Right lobe of liver (tissue), 6 donors: ENCODE results near the gene SIRT2. TPM values are rescaled to one million over a fixed set of nuclear protein-coding genes. Genes with fewer than 3 reads are reported as not detected.

Source experiments
- ATAC-seq, 4 donors: fragments of 200-7000 bp; cut with Tn5 transposase; one replicate each; pipeline ENCODE4 v1.9.1; 2020; ENCODE audit warnings: mild to moderate bottlenecking in 4 of 4, moderate library complexity in 4 of 4
- DNase-seq, 3 donors: peaks; one replicate each; pipeline ENCODE4 v3.0.0-alpha.2; 2020
- H3K27ac ChIP-seq, 3 donors: fragments of 200-600 bp; one replicate each; pipeline ENCODE4 v1.8.0; 2022
- H3K27me3 ChIP-seq, 2 donors: fragments of 200-600 bp; one replicate each; pipeline ENCODE4 v1.8.0; 2022
- H3K36me3 ChIP-seq, 4 donors: fragments of 200-600 bp; sonication (generic) in 1 of 4; one replicate each; pipeline versions ENCODE4 v1.5.1 to v1.8.0; 2017 to 2022; ENCODE audit warnings: control low read depth in 1 of 4
- H3K4me1 ChIP-seq, 4 donors: fragments of 200-600 bp; sonication (generic) in 1 of 4; one replicate each; pipeline versions ENCODE4 v1.5.1 to v1.8.0; 2017 to 2022; ENCODE audit warnings: control low read depth in 1 of 4
- H3K4me3 ChIP-seq, 3 donors: fragments of 200-600 bp; one replicate each; pipeline ENCODE4 v1.8.0; 2022
- H3K9me3 ChIP-seq, 4 donors: fragments of 200-600 bp; sonication (generic) in 1 of 4; one replicate each; pipeline versions ENCODE4 v1.5.1 to v1.8.0; 2017 to 2022; ENCODE audit warnings: control low read depth in 1 of 4
- POLR2A ChIP-seq: fragments of 450-650 bp; IDR thresholded peaks from one replicate; pipeline ENCODE4 v1.6.1; 2017; ENCODE audit warnings: antibody characterized with exemption, mild to moderate bottlenecking
- WGBS: methylation state at CpG from one replicate; pipeline ENCODE4 v1.1.6; 2018; ENCODE audit warnings: low coverage, low lambda C conversion rate; ENCODE audit not compliant: insufficient coverage; ENCODE audit errors: missing lambda C conversion rate; 5-methylcytosine and 5-hydroxymethylcytosine counted together
- intact Hi-C, 2 donors: fragments of 100-400 bp; cut with DNase I; formaldehyde crosslinking; loops; one replicate each; pipeline versions ENCODE4 v1.11.2 to v1.14.1; 2022
- total RNA-seq, 6 experiments: library from RNA; depleted of rRNA in 2 of 6; stranded (reverse); fragments of >200 nt in 2 of 6; fragmentation: NEBNext Ultra II Directional in 3 of 6; extraction: Animal tissue kit (Norgen Biotek cat#: 25700) in 3 of 6; gene quantifications; one replicate each; pipeline versions ENCODE4 v1.1.0 to v1.2.4, GENCODE V29; 2016 to 2023
- TF ChIP-seq, protein P1 (sequence below), 4 donors: fragments of 200-600 bp in 3 of 4; fragments of 450-650 bp in 1 of 4; IDR thresholded peaks; one replicate each; pipeline versions ENCODE4 v1.5.1 to v1.8.0; 2016 to 2022; ENCODE audit warnings: antibody characterized with exemption in 4 of 4, mild to moderate bottlenecking in 2 of 4
- donor health status: DM: no; HTN: yes; CAD: no.
- donor health status: DM: no; HTN: no; CAD: no.
- donor health status: DM: no; HTN: no; CAD: no.
- donor health status: DM: no; HTN: yes; CAD: no.
- donor health status: DM: no; HTN: yes; CAD: no.

SIRT2 gene
- total RNA-seq, 6 experiments from 2014 or later, result 28.6 to 62.0 (median 32.5) TPM

DNA sequence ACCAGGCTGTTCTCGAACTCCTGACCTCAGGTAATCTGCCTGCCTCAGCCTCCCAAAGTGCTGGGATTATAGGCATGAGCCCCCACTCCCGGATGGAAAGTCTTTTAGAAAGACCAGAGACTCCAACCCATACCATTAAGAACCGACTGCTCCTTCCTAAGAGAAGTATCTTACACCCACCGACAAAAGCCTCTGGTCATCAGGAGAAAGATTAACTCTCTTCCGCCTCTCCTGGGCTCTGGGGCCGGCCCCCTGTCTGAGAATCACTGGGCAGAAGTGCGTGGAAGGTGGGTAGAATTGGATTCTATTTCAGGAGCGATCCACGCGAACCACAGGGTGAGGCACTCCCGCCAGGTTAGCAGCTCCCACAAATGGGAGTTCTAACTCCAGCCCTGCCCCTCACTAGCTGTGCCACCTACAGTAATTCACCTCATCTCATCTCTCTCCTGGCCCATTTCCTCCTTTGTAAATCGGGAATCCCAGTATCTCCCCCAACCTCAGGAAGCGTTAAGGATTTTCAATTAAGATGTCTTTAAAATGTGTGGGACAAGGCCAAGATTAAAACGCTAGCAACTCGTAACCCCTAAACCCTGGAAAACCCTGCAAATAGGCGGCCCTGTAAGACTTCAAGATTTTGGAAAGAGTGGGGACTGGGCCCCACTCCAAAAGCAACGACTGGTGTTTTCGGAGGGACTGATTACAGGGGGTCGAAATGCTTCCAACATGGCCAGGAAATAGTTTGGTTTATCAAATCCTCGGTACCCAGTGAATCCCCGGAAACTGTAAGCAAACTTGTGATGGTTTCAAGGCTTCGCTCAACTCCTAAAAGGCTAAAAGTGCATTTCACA lies 50.9 kb downstream of the SIRT2 start:
- TF ChIP-seq, protein P1, sequence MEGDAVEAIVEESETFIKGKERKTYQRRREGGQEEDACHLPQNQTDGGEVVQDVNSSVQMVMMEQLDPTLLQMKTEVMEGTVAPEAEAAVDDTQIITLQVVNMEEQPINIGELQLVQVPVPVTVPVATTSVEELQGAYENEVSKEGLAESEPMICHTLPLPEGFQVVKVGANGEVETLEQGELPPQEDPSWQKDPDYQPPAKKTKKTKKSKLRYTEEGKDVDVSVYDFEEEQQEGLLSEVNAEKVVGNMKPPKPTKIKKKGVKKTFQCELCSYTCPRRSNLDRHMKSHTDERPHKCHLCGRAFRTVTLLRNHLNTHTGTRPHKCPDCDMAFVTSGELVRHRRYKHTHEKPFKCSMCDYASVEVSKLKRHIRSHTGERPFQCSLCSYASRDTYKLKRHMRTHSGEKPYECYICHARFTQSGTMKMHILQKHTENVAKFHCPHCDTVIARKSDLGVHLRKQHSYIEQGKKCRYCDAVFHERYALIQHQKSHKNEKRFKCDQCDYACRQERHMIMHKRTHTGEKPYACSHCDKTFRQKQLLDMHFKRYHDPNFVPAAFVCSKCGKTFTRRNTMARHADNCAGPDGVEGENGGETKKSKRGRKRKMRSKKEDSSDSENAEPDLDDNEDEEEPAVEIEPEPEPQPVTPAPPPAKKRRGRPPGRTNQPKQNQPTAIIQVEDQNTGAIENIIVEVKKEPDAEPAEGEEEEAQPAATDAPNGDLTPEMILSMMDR (IDR thresholded peaks at IDR 0.05), result no peak
- H3K27me3 ChIP-seq, result no peaks in the 10 kb centered on the region
- H3K36me3 ChIP-seq, result peaks cover 30 to 43% (median 34%) of the 10 kb centered on the region in 4 donors
- DNase-seq, result peak in 1 of 3 donors; percentile 51
- H3K27ac ChIP-seq, result peak overlapping the region; percentile 100
- intact Hi-C loops, result no loop called here
- no peaks in the 10 kb centered on the region for H3K9me3 ChIP-seq
- H3K4me3 ChIP-seq, result peak overlapping the region; percentile 78 to 99 (median 91)
- WGBS, result 12% methylated on average over 19 of the region's 22 CpGs
- no peak for ATAC-seq
- H3K4me1 ChIP-seq, result peaks cover 0 to 47% (median 16%) of the 10 kb centered on the region in 4 donors

DNA sequence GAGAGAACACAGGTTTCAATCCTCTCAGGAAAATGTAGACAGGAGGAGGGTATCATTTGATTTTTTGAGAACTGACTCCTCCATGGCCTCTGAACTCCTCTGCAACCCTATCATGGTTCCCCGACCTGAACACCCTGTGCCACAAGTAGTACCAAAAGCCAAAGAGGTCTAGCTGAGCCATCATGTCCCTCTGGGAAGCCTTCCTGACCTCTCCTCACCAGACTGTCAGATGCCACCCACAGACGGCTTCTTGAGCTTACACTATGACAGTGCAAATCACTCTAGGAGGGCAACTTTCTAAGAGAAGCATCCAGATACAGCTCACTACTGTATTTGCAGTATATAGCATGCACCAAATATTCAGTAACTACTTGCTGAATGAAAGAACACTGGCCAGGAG lies 53.3 kb downstream of the SIRT2 start:
- Histone ChIP-seq H3K27me3 (no peaks in the 10 kb centered on the region), H3K27ac (no peak overlapping the region), H3K36me3 (peaks cover 33 to 62% (median 48%) of the 10 kb centered on the region in 4 donors), H3K4me3 (no peak overlapping the region), H3K9me3 (no peaks in the 10 kb centered on the region), H3K4me1 (peaks cover 0 to 71% (median 27%) of the 10 kb centered on the region in 4 donors)
- TF ChIP-seq POLR2A, result no peak
- TF ChIP-seq, protein P1 (IDR thresholded peaks at IDR 0.05), result no peak
- DNase-seq (peak in 1 of 3 donors; percentile 9), ATAC-seq (no peak)
- intact Hi-C loops, result no loop called here
- 20% methylated on average over 1 of the region's 2 CpGs for WGBS

DNA sequence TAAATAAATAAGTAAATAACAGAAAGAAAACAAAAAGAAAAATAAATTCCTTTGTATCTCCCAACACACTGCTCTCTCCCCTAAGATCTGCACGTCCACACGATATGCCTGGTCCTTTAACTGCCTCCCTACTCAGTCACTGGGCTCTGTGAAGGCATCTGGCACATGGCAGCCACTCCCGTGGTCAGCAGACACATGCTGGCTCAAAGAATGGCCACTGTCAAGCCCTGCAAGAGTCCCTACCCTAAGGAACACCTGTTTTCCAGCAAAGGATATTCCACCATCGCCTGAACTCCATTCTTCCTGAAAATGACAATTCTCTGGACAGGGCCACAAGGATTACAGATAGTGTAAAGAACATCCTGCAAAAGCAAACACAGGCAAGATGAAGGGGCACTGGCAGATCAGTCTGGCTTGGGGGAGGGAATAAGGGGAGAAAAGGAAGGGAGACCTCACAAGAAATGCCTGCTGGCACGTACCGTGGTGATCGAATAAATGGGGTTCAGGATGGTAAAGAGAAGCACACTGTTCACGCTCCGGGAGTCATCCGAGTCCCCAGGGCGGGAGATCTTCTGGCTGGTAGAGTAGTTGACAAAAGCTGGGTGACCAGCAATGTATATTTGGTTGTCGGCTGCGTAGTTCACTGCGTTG lies 53.9 kb downstream of the SIRT2 start:
- H3K36me3 ChIP-seq, result peaks cover 33 to 68% (median 51%) of the 10 kb centered on the region in 4 donors
- no peaks in the 10 kb centered on the region for H3K27me3 ChIP-seq
- ATAC-seq, result no peak
- no peaks in the 10 kb centered on the region for H3K9me3 ChIP-seq
- no peak overlapping the region for H3K27ac ChIP-seq
- no peak for TF ChIP-seq POLR2A
- TF ChIP-seq, protein P1 (IDR thresholded peaks at IDR 0.05), result no peak
- H3K4me1 ChIP-seq, result peaks cover 0 to 77% (median 30%) of the 10 kb centered on the region in 4 donors
- 87% methylated on average over 6 of the region's 14 CpGs for WGBS
- intact Hi-C loops, result no loop called here
- peak in 1 of 3 donors; percentile 31 for DNase-seq
- H3K4me3 ChIP-seq, result no peak overlapping the region

DNA sequence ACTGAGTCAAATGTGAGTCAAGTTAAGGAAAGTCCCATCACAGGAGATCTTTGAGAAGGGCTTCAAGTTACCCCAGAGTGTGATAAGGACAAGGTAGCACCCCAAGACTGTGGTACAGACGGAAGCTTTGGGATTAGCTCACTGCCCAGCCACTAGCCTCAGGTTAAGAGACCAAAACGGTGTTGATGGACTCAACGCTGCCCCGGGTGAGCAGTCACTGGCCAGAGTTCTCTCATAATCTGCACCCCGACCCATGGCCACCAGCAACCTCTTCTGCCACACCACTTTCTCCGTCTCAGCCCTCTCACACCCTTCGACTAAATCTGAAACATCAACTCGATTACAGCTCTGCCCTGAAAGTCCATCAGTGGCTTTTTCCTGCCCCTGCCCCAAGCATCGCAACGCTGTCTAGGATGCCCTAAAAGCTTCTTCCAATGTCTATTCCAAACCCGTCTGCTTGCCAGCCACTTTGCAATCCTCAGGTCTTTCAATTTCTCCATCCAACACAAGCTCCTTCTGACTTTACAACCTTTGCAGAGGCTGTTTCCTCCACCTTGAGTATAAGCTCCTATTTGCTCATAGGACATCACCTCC lies 55.2 kb downstream of the SIRT2 start:
- intact Hi-C loops, result no loop called here
- WGBS, result 96% methylated on average over 7 of the region's 11 CpGs
- Histone ChIP-seq H3K36me3 (peaks cover 38 to 81% (median 58%) of the 10 kb centered on the region in 4 donors), H3K9me3 (no peaks in the 10 kb centered on the region), H3K27me3 (no peaks in the 10 kb centered on the region), H3K4me3 (no peak overlapping the region), H3K27ac (no peak overlapping the region), H3K4me1 (peaks cover 0 to 80% (median 32%) of the 10 kb centered on the region in 4 donors)
- TF ChIP-seq POLR2A, result no peak
- TF ChIP-seq, protein P1 (IDR thresholded peaks at IDR 0.05), result no peak
- no peak for ATAC-seq
- peak in 1 of 3 donors; percentile 43 for DNase-seq
